Posterior vena cava (tissue), 2 donors: ENCODE measurements around the gene DUSP7. TPM values are rescaled to one million over a fixed set of nuclear protein-coding genes. Genes with fewer than 3 reads are reported as not detected.

Experiments used
- DNase-seq: peaks from one replicate; pipeline ENCODE4 v3.0.0-alpha.2; 2020; ENCODE audit warnings: low spot score
- intact Hi-C, 2 donors: fragments of 100-400 bp; cut with DNase I; formaldehyde crosslinking; loops; one replicate each; pipeline versions ENCODE4 v1.14.1 to v1.14.2; 2022 to 2023
- total RNA-seq, 2 donors: library from RNA; stranded (reverse); fragmentation: NEBNext Ultra II Directional; extraction: Animal tissue kit (Norgen Biotek cat#: 25700); gene quantifications; one replicate each; pipeline ENCODE4 v1.2.1, GENCODE V29; 2021
- donor health status: DM: yes; HTN: yes; CAD: no.
- donor health status: DM: yes; HTN: yes; CAD: no.

Gene DUSP7
- total RNA-seq, 2 donors from 2014 or later, result 29.9 to 36.4 TPM

DNA sequence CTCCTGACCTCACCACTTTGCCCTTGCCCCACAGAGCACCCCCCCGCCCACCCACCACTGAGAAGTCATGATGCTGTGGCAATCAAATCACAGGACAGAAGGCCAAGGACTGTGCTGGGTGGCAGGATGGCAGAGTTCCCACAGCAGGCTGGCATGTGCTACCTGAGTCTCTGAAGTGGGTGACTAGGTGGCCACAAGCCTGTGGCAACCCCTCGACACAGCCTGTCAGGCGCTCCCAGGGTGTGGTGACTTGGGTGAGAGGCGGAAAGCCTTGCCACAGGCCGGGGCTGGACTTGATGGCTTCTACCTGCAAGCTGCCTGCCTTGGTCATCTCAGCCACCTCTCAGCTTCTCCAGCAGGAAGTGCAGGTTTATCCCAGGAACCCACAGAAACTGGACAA, 15.6 kb upstream of the DUSP7 start:
- intact Hi-C loops, result no loop called here
- DNase-seq, result no peak

DNA sequence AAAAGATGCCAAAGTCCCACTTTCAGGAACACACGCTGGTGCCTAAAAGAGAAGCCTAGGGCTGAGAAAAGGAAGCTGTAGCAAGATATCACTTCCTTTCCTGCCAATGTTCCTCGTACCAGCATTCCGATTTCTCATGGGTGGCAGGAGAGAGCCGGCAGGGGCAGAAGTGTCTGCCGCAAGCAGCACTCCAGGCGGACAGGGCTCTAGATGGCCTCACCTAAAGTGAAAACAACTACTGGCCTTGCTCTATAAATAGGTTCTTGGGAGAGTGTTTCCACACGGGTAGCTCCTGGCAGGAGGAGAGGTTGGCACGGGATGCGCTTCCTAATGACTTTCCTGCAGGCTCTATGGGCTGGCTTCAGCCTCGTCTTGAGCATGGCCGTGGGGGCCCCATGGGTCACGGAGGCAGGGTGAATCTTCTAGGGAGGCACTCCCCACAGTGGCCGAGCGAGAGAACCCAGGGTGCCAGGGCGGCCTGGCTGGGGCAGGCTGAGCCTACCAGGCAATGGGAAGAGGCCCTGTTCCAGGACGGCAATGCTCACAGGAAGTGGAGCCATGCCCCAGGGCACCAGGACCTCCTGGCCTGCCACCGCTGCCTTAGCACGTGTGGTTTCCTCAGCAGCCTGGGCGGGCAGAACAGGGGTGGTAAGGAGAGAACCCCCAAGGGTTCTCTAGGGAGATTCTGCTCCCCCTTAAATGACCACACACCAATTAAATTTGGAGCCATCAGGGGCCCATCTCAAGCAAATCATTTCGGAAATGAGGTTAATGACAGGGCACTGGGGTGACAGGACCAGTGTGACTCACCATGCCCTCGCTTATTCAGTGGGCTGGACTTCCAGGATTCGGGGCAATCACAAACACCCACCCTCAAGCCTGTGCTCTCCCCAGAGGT, 14.6 kb upstream of the DUSP7 start:
- intact Hi-C loops, result no loop called here
- no peak for DNase-seq

DNA sequence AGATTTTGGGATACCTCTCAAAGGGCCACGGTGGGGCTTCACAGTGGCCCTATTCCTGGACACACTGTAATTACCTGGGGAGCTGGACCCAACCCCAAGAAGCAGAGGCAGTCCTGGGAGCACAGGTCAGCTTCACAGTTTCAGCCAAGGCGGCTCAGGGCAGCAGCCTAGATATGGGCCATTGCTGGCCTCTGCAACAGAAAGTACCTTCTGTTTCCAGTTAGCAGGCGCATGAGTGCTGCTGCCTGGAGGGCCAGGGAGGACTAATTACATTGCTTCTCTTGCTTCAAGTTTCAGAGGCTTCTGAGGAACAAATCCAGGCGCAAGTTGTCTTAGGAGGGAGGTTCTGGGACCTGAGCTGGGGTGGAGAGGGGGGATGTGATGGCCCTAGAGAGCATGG, 13.5 kb upstream of the DUSP7 start:
- intact Hi-C loops, result no loop called here

DNA sequence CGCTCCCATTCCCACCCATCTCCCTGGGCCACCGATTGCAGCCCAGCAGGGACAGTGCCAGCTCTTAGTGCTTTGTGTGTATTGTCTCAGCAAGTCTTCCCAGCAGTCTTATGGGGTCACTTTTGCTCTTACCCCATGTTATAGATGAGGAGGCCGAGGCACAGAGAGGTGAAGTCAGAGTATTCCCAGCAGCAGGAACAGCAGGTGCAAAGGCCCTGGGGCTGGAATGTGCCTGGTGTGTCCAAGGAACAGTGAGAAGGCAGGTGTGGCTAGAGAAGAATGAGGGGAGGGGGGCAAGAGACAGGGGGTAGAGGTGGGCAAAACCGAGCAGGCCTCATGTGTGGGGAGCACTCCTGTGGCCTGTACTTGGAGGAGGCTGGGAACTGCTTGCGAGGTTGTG, 12.8 kb upstream of the DUSP7 start:
- intact Hi-C loops, result no loop called here
- DNase-seq, result no peak

More for the DNA sequence above, 13.5 kb upstream of the DUSP7 start:
- DNase-seq, result no peak

DNA sequence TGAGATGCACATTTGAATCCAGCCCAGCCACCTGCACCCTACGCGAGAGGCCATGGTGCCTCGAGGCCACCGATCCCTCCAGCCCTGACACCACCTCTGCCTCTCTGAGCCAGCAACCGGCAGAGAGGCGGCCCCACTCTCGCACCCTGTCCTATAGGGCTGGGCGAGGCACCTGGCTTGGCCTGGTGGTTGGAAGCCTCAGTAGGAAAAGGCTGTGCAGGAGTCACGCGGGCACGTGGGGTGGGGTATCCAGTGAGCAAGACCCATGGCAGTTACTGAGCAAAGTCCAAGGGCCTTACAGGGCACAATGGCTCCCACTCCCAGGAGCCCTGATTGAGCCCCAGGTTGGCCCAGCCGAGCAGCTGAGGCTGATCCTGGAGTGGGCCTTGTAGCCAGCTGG, 12.4 kb upstream of the DUSP7 start:
- intact Hi-C loops, result no loop called here
- DNase-seq, result no peak

DNA sequence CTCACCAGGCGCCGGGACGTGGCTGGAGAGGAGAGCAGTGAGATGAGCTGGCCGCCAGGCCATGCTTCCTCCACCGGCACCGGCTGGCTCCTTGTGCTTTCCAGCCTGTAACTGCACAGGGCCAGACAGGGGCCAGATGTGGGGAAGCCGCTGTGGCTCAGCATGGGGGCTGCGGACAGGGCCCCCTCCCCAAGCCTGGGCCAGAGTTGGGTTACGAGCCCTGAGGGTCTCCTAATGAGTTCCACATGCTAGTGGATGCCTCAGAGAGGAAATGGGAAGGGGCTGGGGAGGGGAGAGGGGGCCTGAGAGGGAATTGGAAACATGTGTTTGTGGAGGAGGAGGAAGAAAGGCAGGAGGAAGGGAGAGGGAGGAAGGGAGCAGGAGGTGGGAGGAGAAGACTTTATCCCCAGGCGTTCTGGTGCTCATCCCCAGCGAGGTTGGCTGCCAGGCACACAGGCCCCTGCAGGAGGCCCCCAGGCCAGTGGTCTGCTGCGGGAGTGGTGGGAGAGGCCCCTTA, 11.7 kb upstream of the DUSP7 start:
- intact Hi-C loops, result no loop called here
- no peak for DNase-seq

DNA sequence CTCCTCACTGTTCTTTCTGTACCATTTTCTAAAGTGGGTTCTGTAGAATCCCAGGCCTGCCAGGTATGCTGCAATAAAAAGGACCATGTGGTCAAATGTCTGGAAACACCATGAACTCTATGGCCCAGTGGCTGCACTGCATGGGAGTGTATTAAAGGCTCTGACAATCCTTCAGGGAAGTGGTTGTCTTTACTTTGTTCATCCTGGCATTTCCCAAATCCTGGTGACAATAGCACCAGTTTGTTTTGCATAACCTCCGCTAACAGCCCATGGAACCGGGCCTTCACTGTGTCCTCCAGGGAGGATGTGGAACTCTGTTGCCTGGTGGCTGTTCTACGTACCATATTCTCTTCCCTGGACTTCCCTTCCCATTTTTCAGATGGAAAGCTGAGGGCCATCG, 11.2 kb upstream of the DUSP7 start:
- intact Hi-C loops, result no loop called here
- DNase-seq, result no peak

DNA sequence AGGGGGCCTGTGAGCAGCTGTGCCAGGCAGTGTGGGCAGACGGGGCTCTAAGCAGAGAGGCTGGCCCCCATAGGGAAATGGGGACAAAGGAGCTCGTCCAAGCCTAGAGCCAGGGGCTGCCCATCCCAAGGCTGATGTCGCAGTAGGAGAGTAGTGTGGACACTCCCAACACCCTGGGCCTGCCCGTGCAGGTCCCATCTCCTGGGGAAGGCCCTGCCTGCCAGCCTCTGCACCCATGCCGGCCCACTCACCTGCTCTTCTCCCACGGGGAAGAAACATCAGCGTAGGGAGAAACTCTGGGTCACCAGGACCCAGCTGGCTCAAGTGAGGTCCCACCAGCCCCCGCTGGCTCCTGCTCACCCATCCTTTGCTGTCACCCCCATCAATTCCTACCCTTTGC, 10.7 kb upstream of the DUSP7 start:
- intact Hi-C loops, result no loop called here
- no peak for DNase-seq

DNA sequence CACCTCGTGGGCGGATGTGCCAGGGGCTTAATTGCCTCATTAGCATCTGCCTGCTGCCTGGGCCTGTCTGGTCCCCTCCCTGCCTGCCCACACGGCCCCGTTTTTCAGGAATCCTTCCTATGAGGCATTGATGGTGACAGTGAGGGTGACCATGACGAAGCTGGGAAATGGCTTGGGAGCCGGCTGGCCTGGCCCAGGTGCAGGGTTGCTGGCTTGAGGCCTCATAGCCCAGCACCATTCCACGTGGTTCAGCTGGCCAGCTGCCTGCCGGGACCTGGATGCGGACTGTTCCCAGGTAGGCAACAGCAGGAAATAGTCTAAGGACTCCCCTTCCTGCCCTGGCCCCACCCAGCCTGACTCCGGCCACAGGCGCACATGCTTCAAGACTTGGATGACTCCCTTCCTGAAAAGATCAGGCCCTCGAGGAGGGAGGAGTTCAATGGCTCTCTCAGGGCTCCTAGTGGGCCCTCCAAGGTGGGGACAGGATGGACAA, 8.9 kb upstream of the DUSP7 start:
- intact Hi-C loops, result no loop called here
- DNase-seq, result no peak

DNA sequence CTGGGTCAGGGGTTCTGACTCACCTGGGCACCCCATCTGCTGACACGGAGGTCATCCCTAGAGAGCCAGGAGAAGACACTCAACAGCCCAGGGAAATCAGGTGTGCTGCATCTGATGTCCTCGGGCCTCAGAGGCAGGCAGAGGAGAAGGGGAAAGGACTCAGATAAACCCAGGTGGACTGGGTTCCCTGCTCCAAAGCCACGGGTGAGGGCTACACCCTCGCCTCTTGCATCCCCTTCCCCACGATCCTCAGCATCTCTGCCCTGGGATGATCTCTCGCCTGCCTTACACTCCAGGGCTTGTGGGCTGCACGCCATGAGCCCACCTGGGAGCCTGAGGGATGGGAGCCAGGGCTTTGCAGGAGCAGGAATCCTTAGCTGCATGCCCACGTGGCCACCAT, 8.2 kb upstream of the DUSP7 start:
- no peak for DNase-seq
- intact Hi-C loops, result no loop called here

DNA sequence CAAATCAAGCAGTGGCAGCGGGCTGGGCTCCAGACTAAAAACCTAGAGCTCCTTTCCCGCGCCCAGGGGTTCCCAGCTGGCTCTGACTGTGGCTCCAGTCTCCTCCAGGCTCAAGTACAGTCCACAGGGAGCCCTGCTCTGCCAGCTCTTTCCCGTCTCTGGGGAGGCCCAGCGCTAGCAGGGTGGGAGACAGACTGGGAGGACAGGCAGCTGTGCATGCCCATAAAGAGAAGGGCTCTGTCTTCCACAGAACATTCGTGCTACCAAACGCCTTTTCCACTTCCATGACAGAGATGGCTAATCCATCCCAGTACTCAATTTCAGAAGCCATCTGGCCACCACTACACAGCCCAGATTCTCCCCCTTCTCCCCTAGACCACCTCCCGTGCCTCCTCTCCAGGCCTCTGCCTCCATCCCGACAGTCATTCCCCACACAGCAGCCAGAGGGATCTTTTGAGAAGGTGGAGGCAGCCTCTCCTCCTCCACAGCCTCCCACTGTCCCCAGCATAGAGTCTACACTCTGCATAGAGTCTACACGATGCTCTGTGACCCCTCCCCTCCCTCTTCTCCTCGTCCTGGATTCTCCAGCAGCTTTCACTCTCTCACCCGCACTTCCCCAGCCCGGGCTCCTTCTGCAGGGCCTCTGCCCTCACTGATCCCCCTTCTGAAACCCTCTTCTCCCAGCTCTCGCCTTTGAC, 6.8 kb upstream of the DUSP7 start:
- intact Hi-C loops, result no loop called here
- no peak for DNase-seq

DNA sequence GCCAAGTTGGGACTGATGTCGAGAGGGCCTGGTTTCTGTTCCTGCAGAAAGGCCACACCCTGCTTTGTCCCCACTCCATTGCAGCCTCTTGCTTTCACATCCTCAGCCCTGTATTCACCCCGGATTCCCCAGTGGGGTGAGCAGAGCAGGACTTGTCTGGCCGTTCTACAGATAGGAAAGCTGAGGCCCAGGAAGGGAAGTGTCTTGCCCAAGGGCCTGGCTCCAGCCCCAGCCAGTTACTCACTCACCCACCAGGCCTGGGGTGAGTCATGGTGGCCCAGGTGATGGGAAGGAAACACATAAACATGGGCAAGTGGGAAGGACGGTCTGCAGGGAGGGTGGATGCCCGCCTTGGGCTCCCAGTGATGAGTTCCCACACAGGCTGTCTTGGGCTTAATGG, 6.1 kb upstream of the DUSP7 start:
- intact Hi-C loops, result no loop called here
- DNase-seq, result peak; percentile 91

DNA sequence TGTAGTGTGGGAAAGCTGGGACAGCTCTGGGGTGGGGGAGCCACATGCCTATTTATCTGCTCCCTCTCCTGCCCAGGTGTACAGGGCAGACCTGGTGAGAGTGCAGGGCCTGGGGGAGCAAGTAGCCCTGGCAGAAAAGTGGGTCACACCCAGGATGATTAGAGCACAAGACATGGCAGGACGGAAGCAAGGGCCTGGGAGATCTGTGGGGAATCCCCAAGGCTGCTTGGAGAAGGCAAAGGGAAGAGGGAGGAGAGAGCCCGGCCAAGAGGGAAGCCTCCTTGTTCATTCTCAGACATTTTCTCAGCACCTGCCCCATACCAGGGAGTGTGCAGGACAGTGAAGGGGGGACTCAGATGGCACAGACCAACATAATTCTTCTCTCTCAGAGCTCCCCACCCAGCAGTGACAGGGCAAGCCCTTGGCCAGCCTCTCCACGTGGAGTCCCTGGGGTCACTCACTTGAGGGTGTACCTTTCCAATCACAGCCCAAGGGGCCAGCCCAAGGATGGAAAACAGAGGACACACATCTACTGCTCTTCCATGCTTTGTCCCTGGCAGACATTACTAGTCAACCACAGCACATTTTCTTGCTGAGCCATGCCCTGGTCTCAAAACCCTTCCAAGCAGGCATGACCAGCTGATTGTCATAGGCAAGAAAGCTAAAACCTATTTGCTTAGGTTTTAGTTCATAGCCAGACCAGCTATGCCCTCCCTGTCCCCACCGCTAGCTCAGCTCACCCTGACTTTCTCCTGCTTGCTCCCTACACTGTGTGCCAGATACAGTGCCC, 4.9 kb upstream of the DUSP7 start:
- intact Hi-C loops, result no loop called here
- DNase-seq, result no peak

DNA sequence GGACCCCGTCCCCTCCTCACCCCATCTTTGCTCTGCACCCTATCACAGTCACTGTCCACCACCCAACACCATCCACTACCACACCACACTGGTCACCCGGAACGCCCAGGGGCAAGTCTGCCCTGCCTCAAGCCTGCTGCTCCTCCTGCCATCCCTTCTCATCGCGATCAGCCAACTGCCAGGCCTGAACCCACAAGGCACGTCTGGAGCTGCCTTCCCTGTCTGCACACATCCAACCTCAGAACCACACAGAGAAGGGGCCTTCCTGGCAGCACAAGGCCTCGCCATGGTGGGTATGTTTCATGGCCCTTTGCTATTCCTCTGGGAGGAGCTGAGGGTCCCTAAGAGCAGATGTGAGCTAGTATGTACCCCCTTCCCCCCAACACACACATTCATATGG, 3.4 kb upstream of the DUSP7 start:
- intact Hi-C loops, result loop anchor here (5.0 to 10.0 kb wide), 3 partner anchors 48 to 1725 kb away; no protein-coding TSS in a partner anchor
- DNase-seq, result no peak

DNA sequence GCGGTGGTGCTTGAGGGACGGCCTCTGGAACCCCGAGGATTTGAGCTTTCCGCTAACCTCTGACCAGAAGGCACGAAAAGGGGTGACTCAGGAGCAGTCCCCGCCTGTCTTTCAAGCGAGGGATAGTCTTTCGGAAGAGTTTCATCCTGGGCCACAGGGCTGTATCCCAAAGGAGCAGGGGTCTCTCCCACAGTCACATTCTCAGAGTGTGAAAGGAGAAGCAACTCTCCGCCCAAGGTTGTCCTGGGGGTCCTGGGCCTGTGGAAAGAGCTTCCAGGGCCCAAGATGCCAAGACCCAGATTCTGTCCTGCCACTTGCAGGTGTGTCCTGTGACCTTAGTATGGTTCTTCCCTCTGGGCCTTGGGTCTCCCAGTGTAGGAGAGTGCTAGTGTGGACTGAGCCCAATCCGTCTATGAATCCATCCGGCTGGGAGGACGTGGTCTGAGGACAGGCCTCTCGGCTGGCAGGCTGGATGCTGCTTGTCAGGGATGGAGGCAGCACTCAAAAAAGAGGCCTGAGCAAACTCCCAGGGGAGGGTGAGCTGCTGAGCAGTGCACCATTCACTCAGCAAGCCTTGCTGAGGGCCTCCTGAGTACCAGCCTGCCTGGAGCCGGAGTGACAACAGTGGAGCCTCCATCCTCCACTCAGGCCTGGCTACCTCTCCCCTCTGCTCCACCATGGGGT, 1.6 kb upstream of the DUSP7 start:
- intact Hi-C loops, result loop anchor here (5.0 to 10.0 kb wide), 3 partner anchors 49 to 1723 kb away; no protein-coding TSS in a partner anchor

DNA sequence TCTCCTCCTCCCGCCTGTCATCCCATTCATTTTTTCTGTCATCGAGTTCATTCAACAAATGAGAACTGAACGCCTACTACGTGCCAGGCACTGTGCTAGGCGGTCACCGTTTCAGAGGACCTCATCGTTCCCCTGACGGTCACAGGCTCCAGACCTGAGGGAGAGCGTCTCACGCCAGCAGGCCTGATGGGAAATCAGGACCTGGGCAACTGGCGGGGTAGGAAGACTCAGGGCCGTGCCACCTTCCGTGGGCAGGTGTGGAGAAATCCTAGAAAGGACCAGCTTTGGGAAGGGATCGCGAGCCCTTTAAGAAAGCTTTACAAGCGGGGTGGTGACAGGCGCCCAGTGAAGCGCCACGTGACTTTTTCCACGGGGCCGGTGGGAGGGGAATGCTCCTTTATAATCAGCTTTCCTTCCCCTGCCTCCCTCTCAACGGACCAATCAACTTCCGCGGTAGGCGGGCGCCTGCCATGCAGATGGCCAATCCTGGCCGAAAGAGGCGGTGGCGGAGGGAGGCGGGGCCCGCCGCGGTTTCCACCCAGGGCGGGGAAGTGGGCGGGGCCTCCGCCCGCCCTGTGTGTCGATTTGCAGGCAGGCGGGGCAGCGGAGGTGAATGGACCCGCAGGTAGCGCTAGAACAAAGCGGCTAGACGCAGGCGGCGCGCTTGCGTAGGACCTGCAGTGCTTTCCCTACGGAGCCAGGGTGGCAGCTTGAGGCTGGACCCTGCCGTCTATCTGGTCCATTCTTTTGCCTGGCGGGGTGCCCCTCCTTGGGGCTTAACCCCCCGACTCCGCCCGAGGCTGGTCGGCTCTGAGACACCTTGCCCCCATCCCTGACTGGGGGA, 819 bp upstream of the DUSP7 start:
- intact Hi-C loops, result loop anchor here (5.0 to 10.0 kb wide), 3 partner anchors 50 to 1722 kb away; no protein-coding TSS in a partner anchor
- DNase-seq, result peak; percentile 100

More for the DNA sequence above, 1.6 kb upstream of the DUSP7 start:
- no peak for DNase-seq

DNA sequence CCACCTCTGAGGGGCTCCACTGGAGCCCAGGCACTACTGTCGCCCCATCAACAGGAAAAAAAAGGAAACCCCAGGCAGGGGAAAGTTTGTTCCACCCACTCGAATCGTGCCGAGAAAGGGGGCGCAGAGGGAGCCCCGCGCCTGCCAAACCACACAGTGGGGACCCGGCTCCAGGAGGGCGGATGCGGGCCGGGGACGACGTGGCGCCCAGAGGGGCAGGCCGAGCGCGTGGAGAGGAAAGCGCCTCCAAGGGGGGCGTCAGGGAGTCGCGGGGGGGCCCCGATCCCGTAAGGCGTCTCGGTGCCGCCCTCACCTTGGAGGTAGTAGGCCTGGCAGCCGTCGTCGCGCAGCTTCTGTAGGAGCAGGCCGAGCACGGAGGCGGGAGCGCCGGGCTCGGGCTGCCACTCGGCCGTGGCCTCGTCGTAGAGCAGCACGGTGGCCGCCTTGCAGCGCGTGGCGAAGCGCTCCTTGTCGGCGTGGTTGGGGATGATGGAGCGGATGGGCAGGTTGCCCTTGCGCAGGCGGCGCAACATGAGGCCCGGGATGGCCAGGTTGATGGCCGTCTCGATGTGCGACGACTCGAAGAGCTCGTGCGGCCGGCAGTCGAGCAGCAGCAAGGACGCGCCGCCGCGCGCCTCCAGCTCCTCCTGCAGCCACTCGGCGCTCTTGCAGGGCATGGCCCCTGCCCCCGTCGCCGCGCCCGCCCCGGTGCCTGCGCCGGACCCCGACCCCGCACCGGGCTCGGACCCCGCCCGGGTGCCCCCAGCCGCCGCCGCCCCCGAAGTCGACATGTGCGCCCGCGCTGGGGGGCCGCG, 627 bp downstream of the DUSP7 start:
- intact Hi-C loops, result loop anchor here (5.0 to 10.0 kb wide), 3 partner anchors 52 to 1721 kb away; no protein-coding TSS in a partner anchor
- no peak for DNase-seq
